PFSK-1 (cell line): ENCODE results near the gene ASS1.

Experiments used
- SIN3A ChIP-seq: IDR thresholded peaks from 2 replicates; pipeline ENCODE4 v1.6.1; 2012; ENCODE audit warnings: mild to moderate bottlenecking, low read length, moderate library complexity, borderline replicate concordance; ENCODE audit not compliant: insufficient read depth
- TAF1 ChIP-seq: IDR thresholded peaks from 2 replicates; pipeline ENCODE4 v1.6.1; 2012; ENCODE audit warnings: low read length, control low read depth, borderline replicate concordance; ENCODE audit not compliant: insufficient read depth

- no peak for TF ChIP-seq TAF1
- TF ChIP-seq SIN3A = no peak
Measured at GRCh38 chr9:130425741-130426466, 18.9 kb upstream of the ASS1 start.
